ENCODE measurements around the gene FOXP1.

Gene FOXP1

DNA sequence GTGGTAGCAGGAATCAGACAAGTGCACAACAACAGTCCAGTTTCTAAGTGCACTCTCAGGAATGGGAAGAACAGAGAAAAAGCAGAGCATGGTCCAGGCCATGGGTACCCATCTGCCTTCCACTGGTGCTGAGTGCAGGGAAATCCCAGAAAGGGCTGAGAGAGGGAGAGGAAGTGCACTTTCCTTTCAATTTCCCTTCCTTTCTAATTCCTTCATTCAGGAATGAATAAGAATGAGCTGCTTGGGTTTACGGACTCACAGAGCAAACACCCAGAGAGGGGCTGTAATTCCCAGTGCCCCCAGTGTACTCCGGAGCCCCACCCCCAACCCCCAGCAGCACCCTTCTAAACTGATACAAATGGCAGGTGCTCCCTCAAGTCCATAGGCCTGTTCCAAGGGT lies 300.6 kb downstream of the FOXP1 start:
- in situ Hi-C loops (cut with MboI; ENCODE audit: low sequenced_read_pairs): no loop called here

DNA sequence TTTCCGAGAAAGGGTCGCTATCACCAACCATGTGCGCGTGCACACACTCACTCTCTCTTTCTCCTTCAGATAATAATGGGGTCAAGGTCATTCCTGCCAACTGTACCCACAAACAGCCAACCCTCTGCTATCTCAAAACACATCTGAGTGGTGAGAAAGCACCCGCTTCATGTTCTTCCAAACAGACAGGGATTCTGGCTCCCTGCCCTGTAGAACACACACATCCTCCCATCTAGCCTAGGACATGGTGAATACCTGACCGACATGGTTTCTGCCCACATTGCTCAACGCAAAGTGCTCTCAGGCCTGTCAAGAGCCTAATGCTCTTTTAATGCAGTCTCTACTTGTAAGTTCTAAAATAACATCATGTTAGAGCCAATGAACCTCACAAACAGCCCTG lies 302.2 kb downstream of the FOXP1 start:
- in situ Hi-C loops (cut with MboI; ENCODE audit: low sequenced_read_pairs): no loop called here

GRCh38 chr3:71277341-71277740 lies 306.2 kb downstream of the FOXP1 start:
- in situ Hi-C loops (cut with MboI; ENCODE audit: low sequenced_read_pairs): no loop called here

DNA sequence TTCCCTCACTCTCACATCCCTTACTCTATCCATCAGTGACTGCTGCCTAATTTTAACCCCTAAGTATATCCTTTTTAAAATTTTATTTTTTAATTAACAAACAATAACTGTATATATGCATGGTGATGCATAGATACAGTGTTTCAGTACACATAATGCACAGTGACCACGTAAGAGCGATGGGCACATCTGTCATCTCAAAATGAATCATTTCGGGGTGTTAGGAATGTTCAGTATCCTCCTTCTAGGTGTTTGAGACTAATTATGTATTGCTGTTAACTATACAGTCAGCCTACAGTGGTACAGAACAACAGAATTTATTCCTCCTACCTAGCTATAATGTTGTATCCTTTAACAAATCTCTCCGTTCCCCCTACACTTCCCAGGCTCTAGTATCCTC lies 307.0 kb downstream of the FOXP1 start:
- in situ Hi-C loops (cut with MboI; ENCODE audit: low sequenced_read_pairs): no loop called here

DNA sequence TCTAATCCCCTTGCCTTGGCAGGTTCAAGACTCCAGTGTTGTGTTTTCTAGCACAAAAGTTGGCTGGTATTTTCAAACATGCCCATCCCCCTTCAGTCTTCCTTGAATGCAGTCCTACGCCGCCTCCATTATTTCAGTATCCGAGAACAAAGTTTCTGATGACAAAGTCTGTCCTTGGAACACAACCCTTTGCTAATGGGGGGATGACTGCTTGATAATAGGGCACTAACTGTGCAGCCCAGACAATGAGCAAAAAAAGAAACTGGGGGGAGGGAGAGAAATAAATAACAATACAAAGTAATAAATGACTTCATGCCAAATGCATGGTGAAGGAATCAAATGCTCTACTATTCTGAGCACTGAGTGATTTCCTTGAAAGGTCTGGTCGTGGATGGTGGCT lies 310.1 kb downstream of the FOXP1 start:
- in situ Hi-C loops (cut with MboI; ENCODE audit: low sequenced_read_pairs): no loop called here

- in situ Hi-C loops (cut with MboI; ENCODE audit: low sequenced_read_pairs): no loop called here
Measured at GRCh38 chr3:71271596-71271995, 311.9 kb downstream of the FOXP1 start.

DNA sequence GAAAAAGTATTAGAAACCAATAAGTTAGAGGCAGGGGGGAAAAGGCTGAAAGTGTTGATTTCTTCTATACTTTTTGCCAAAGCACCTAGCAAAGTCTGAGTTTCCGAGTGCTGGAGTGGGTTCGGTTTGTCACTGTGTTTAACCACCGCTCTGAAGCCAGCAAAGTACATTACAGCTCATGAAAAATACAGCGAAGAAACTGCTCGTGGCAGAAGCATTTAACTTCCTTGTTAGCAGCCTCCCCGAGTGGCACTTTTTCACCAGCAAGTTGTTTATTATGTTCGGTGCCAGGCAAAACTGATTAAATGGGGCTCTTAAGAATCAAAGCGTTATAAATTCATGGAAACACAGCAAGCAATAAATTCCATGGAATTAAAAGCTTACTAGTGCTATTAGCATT lies 313.6 kb downstream of the FOXP1 start:
- in situ Hi-C loops (cut with MboI; ENCODE audit: low sequenced_read_pairs): no loop called here

DNA sequence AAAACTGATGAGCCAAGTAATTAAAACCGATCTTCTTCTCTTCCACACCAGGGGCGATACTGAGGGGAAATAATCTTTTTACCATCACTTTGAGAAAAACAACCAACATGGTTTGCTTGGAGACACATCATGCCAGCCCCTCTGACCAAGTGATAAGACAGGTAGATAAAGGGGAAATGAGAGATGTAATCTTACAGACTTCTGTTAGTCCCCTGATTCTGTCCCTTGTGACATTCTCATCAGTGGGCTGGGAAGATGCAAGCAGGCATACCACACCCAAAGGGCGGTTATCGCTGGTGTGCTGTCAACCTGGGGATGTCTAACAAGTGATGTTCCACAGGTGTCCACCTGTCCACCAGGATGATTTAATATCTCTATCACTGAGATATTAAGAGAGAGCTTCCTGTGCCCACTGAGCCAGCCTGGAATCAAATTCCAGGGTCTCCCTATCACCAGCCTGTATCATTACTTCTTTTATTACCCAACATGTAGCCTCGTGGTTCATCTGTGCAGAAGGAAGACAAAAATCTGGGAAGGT lies 315.0 kb downstream of the FOXP1 start:
- in situ Hi-C loops (cut with MboI; ENCODE audit: low sequenced_read_pairs): no loop called here

- in situ Hi-C loops (cut with MboI; ENCODE audit: low sequenced_read_pairs): no loop called here
Measured at GRCh38 chr3:71266875-71267274, 316.7 kb downstream of the FOXP1 start.

GRCh38 chr3:71265365-71265915 lies 318.1 kb downstream of the FOXP1 start:
- in situ Hi-C loops (cut with MboI; ENCODE audit: low sequenced_read_pairs): no loop called here

GRCh38 chr3:71264840-71265239 lies 318.7 kb downstream of the FOXP1 start:
- in situ Hi-C loops (cut with MboI; ENCODE audit: low sequenced_read_pairs): no loop called here

DNA sequence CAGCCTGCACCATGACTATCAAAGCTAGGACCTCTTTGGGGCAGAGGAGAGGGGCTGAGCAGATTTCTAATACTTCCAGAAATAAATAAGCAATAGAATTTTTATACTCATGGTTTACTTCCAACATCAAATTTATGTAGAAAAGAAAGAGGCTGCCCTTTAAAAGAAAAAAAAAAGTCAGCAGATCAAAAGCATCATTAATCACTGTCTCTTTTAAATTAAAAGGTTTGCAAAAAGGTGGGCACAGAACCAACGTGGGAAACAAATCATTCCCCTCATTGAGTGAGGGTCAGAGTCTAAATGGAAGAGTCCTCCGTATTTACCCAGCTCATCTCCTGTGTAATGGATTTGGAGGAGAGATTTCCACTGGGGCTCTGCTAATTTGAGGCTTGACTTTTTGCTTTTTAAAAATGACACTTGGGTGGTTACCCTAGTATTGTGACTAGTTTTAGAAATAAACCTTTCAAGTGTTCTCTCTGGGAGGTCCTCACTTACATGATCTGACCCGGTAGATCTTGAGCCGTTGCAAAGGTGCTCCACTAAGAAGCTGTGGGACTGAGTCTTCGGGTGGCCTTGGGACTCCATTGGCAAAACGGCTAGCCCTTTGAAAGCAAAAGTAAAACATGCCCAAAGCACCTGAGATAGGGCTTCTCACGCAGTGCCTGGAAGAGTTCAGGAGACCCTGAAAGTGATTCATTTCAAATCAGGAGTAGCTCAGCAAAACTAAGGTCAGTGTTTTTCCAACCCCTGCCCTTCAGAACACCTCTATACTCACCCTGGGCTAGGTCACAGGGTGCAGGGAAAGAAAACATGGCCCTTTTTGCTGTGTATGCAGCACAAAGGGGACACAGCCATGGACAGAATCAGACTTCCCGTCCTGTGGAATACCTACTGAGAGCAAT lies 320.9 kb downstream of the FOXP1 start:
- in situ Hi-C loops (cut with MboI; ENCODE audit: low sequenced_read_pairs): no loop called here

GRCh38 chr3:71260782-71261181 lies 322.7 kb downstream of the FOXP1 start:
- in situ Hi-C loops (cut with MboI; ENCODE audit: low sequenced_read_pairs): no loop called here

GRCh38 chr3:71258526-71258925 lies 325.0 kb downstream of the FOXP1 start:
- in situ Hi-C loops (cut with MboI; ENCODE audit: low sequenced_read_pairs): no loop called here

DNA sequence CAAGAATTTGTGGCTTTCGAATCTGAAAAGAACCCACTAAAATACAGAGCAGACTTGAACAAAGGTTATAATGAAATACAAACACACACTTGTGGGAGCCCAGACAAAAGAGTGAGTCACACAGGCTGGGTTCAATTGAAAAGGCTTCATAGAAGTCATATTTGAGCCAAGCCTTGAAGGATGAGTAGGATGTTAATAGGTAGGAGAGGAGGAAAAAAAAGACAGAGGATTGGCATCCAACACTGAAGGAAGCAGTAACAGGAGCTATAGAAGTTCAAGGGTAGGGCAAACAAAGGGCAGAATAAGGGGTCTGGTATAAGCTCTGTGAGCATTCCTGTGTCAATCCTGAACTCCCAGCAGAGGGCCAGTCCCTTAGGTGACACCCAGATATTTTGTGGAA lies 325.4 kb downstream of the FOXP1 start:
- in situ Hi-C loops (cut with MboI; ENCODE audit: low sequenced_read_pairs): no loop called here

- in situ Hi-C loops (cut with MboI; ENCODE audit: low sequenced_read_pairs): no loop called here
Measured at GRCh38 chr3:71255498-71255897, 328.0 kb downstream of the FOXP1 start.

DNA sequence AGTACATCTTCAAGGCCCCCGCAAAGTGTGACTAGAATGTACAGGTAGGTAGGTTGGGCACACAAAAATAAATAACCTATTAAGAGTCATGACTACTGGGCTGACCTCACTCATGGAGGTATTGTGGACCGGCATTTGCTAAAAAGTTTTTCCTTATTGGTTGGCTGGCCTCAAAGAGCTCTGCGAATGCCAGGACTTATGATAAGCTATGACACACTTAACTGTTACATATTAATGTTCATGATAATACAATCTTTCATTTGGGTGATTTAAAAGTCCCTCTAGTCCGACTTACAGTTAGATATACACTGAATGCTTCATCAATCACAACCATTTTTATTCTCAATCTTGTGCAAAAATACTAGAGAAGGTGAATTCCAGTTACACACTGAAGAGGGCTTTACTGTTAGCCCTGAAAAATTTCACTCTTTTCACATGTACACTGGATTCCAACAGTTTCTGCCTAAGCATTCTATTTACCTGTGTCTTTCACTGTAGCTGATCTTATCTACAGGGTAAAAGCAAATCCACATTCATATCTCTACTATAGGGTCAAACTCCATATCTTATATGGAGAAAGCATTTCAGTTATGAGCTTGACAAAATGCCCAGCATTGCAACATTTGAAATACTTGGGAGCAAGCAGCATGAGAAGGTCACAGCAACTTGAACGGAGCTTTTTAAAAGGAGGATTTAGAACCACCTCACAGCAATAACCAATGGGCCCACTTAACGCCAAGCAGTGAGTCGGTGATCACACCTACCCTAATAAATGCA lies 329.1 kb downstream of the FOXP1 start:
- in situ Hi-C loops (cut with MboI; ENCODE audit: low sequenced_read_pairs): no loop called here

GRCh38 chr3:71253169-71253568 lies 330.4 kb downstream of the FOXP1 start:
- in situ Hi-C loops (cut with MboI; ENCODE audit: low sequenced_read_pairs): no loop called here

- in situ Hi-C loops (cut with MboI; ENCODE audit: low sequenced_read_pairs): no loop called here
Measured at GRCh38 chr3:71252466-71252865, 331.1 kb downstream of the FOXP1 start.

GRCh38 chr3:71251156-71251775 lies 332.3 kb downstream of the FOXP1 start:
- in situ Hi-C loops (cut with MboI; ENCODE audit: low sequenced_read_pairs): no loop called here

DNA sequence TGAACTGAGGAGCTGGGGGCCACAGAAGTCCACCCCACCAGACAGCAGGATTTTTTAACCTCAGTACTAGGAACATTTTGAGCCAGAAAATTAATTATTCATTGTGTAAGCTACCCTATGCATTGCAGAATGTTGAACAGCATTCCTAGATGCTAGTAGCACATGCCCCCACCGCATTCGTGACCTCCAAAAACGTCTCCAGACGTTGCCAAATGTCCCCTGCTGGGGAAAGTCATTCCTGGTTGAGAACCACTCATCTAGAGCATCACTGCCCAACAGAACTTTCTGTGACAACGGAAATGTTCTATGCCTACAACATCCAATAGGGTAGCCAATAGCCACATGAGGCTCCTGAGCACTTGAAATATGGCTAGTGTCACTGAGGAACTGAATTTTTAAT lies 333.5 kb downstream of the FOXP1 start:
- in situ Hi-C loops (cut with MboI; ENCODE audit: low sequenced_read_pairs): no loop called here
